Activated B cell treated with CpG ODN at 0.5 μM for 24 hours (primary cell): ENCODE measurements around the gene OR51A4. TPM values are rescaled to one million over a fixed set of nuclear protein-coding genes. Genes with fewer than 3 reads are reported as not detected.

Experiments used
- ATAC-seq: fragments of 200-7000 bp; cut with Tn5 transposase; one replicate; pipeline ENCODE4 v1.10.0; 2021; ENCODE audit warnings: low read depth, mild to moderate bottlenecking, moderate library complexity
- CTCF ChIA-PET: fragments of 350-600 bp; sonication (Branson Sonifier 250); formaldehyde crosslinking; loops from one replicate; lab custom pipeline; 2021; ENCODE audit warnings: antibody characterized with exemption; lab: Charles Lee
- POLR2A ChIA-PET: fragments of 350-600 bp; sonication (Branson Sonifier 250); formaldehyde crosslinking; loops from one replicate; lab custom pipeline; 2021; ENCODE audit warnings: antibody characterized with exemption; lab: Charles Lee
- DNase-seq: peaks from one replicate; pipeline ENCODE4 v3.0.0; 2022
- H3K27ac Mint-ChIP-seq: one replicate; pipeline ENCODE4 v1.8.0; 2020; ENCODE audit warnings: mixed read lengths
- H3K27me3 Mint-ChIP-seq: one replicate; pipeline ENCODE4 v1.8.0; 2021; ENCODE audit warnings: mixed read lengths
- H3K36me3 Mint-ChIP-seq: one replicate; pipeline ENCODE4 v1.8.0; 2021; ENCODE audit warnings: low read depth, mixed read lengths
- H3K4me1 Mint-ChIP-seq: one replicate; pipeline ENCODE4 v1.8.0; 2021; ENCODE audit warnings: mixed read lengths
- H3K4me3 Mint-ChIP-seq: one replicate; pipeline ENCODE4 v1.8.0; 2020; ENCODE audit warnings: mild to moderate bottlenecking, mixed read lengths
- H3K9me3 Mint-ChIP-seq: one replicate; pipeline ENCODE4 v1.8.0; 2020; ENCODE audit warnings: mixed read lengths
- intact Hi-C: fragments of 100-400 bp; cut with micrococcal nuclease; formaldehyde crosslinking; loops from one replicate; pipeline ENCODE4 v1.15.1; 2024
- total RNA-seq: library from RNA; stranded (reverse); gene quantifications from 2 replicates; pipeline ENCODE4 v1.2.3, GENCODE V29; 2022
- TF ChIP-seq, protein P1 (sequence below): fragments of 200-600 bp; IDR thresholded peaks from one replicate; pipeline ENCODE4 v1.8.0; 2022; ENCODE audit warnings: antibody characterized with exemption, mild to moderate bottlenecking

The OR51A4 gene
- total RNA-seq, 1 donor from 2014 or later: not detected

DNA sequence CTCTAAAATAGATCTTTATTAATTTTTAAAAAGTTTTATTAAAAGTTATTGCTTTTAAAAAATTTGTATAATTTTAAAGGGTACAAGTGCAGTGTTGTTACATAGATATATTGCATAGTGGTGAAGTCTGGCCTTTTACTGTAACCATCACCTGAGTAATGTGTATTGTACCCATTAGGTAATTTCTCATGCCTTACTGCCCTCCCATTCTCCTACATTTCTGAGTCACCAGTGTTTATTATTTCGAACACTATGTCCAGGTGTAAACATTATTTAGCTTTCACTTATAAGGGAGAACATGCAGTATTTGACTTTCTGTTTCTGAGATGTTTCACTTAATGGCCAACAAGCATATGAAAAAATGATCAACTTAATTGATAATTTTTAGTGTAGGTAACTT lies 25.6 kb downstream of the OR51A4 start:
- TF ChIP-seq, protein P1, sequence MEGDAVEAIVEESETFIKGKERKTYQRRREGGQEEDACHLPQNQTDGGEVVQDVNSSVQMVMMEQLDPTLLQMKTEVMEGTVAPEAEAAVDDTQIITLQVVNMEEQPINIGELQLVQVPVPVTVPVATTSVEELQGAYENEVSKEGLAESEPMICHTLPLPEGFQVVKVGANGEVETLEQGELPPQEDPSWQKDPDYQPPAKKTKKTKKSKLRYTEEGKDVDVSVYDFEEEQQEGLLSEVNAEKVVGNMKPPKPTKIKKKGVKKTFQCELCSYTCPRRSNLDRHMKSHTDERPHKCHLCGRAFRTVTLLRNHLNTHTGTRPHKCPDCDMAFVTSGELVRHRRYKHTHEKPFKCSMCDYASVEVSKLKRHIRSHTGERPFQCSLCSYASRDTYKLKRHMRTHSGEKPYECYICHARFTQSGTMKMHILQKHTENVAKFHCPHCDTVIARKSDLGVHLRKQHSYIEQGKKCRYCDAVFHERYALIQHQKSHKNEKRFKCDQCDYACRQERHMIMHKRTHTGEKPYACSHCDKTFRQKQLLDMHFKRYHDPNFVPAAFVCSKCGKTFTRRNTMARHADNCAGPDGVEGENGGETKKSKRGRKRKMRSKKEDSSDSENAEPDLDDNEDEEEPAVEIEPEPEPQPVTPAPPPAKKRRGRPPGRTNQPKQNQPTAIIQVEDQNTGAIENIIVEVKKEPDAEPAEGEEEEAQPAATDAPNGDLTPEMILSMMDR: no peak
- CTCF ChIA-PET: no interaction called here
- POLR2A ChIA-PET: no interaction called here
- Mint-ChIP-seq H3K4me3 (no peak overlapping the region), H3K4me1 (no peaks in the 10 kb centered on the region), H3K27me3 (no peaks in the 10 kb centered on the region), H3K27ac (no peak overlapping the region), H3K9me3 (no peaks in the 10 kb centered on the region), H3K36me3 (no peaks in the 10 kb centered on the region)
- intact Hi-C loops: no loop called here
- DNase-seq (no peak), ATAC-seq (no peak)

DNA sequence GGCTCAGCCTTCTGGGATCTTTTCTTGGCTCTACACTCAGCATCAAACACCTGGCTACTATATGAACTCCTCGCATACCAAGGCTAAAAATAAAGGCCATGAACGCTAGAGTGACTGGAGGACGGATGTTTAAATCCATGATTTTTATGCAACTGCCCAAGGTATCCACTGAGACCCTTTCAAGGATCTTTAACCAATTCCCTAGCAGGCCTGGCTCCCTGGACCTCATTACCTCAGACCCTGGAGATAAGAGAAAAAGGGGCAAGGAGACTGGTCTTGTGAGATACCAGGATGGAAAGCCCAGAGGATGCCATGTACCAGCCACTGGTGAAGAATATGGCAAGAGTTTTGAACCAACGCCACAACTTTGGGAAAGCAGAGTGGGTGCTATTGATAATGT lies 28.2 kb downstream of the OR51A4 start, which contains the start of gene OR51G2:
TSS of gene OR51G2 (minus strand) at position 101 of the 400 bp plus-strand sequence. CDS start 3,687 bp downstream, outside the sequence.
- Mint-ChIP-seq H3K4me1 (no peaks in the 10 kb centered on the region), H3K9me3 (no peaks in the 10 kb centered on the region), H3K27ac (no peak within 1 kb of the TSS), H3K36me3 (no peaks in the 10 kb centered on the region), H3K4me3 (no peak within 1 kb of the TSS), H3K27me3 (no peaks in the 10 kb centered on the region)
- ATAC-seq (no peak), DNase-seq (no peak)
- intact Hi-C loops: no loop called here
- TF ChIP-seq, protein P1: no peak
- CTCF ChIA-PET: no interaction called here
- POLR2A ChIA-PET: no interaction called here

DNA sequence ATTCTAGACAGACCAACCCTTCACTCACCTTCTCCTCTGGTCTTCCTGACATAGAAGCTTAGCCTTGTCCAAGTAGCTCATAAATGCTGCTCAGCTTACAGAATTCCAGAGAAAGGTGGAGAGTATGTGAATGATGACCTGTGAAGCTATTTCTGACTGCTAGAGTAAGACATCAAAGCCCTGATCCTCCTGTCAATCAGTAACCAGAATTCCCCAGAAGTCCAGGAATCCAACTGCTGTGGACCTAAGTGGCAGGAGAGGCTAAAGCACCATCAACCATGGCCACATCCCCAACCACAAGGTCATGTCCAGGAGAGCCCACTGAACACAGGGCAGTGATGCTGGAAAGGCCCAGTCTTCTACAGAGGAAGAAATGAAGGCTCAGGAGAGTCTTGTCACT lies 30.8 kb downstream of the OR51A4 start:
- H3K4me3 Mint-ChIP-seq: no peak overlapping the region
- H3K36me3 Mint-ChIP-seq: no peaks in the 10 kb centered on the region
- intact Hi-C loops: no loop called here
- ATAC-seq: no peak
- H3K9me3 Mint-ChIP-seq: no peaks in the 10 kb centered on the region
- POLR2A ChIA-PET: no interaction called here
- H3K4me1 Mint-ChIP-seq: no peaks in the 10 kb centered on the region
- no peaks in the 10 kb centered on the region for H3K27me3 Mint-ChIP-seq
- CTCF ChIA-PET: no interaction called here
- no peak overlapping the region for H3K27ac Mint-ChIP-seq
- no peak for DNase-seq
- TF ChIP-seq, protein P1: no peak

- peaks cover 3% of the 10 kb centered on the region for H3K27me3 Mint-ChIP-seq
- H3K27ac Mint-ChIP-seq: no peak within 1 kb of the TSS
- intact Hi-C loops: no loop called here
- ATAC-seq (peak; percentile 28), DNase-seq (no peak)
- no peak within 1 kb of the TSS for H3K4me3 Mint-ChIP-seq
- no peaks in the 10 kb centered on the region for H3K9me3 Mint-ChIP-seq
- H3K36me3 Mint-ChIP-seq: no peaks in the 10 kb centered on the region
- TF ChIP-seq, protein P1: no peak
- POLR2A ChIA-PET: no interaction called here
- CTCF ChIA-PET: no interaction called here
- H3K4me1 Mint-ChIP-seq: peaks cover 7% of the 10 kb centered on the region
These were observed 43.9 kb downstream of the OR51A4 start, which contains the start of gene OR51A7 for GRCh38 chr11:4903484-4903883. Gene OR51A7 (plus strand): TSS chr11:4903783. CDS start chr11:4907370, 3,587 bp downstream.

Other genes with a start within 250 kb of the OR51A4 start
- gene OR51E2, start 249.8 kb downstream of the OR51A4 start, total RNA-seq: not detected in 2 replicates
- gene MMP26, start 242.8 kb downstream of the OR51A4 start, total RNA-seq: not detected in 2 replicates
- not detected in 2 replicates for gene OR51F1, start 177.7 kb downstream of the OR51A4 start, total RNA-seq
- gene OR52R1, start 143.2 kb downstream of the OR51A4 start, total RNA-seq: not detected in 2 replicates
- not detected in 2 replicates for gene OR51F2, start 126.3 kb downstream of the OR51A4 start, total RNA-seq
- gene OR51S1, start 98.4 kb downstream of the OR51A4 start, total RNA-seq: not detected in 2 replicates
- not detected in 2 replicates for gene OR51T1, start 65.7 kb downstream of the OR51A4 start, total RNA-seq
- not detected in 2 replicates for gene OR51A7, start 43.8 kb downstream of the OR51A4 start, total RNA-seq
- not detected in 2 replicates for gene OR51G2, start 28.3 kb downstream of the OR51A4 start, total RNA-seq
- gene OR51G1, start 23.3 kb downstream of the OR51A4 start, total RNA-seq: not detected in 2 replicates
- not detected in 2 replicates for gene OR51A2, start 8.1 kb upstream of the OR51A4 start, total RNA-seq
- not detected in 2 replicates for gene OR51L1, start 47.2 kb upstream of the OR51A4 start, total RNA-seq
- not detected in 2 replicates for gene OR52J3, start 98.9 kb upstream of the OR51A4 start, total RNA-seq
- gene OR52E2, start 112.0 kb upstream of the OR51A4 start, total RNA-seq: not detected in 2 replicates
- not detected in 2 replicates for gene OR52E1, start 122.0 kb upstream of the OR51A4 start, total RNA-seq
- gene OR52A5, start 190.8 kb upstream of the OR51A4 start, total RNA-seq: not detected in 2 replicates
- not detected in 2 replicates for gene OR52A1, start 207.2 kb upstream of the OR51A4 start, total RNA-seq